H1 (cell line): Measurements from ENCODE around the gene ACCSL. TPM values are rescaled to one million over a fixed set of nuclear protein-coding genes. Genes with fewer than 3 reads are reported as not detected.

ENCODE experiments used
- CBX8 ChIP-seq: fragments of 300-800, 300-1000 bp; sonication (generic); IDR thresholded peaks from 2 replicates; pipeline ENCODE4 v1.7.1; 2016; ENCODE audit warnings: low read depth, low read length, borderline replicate concordance
- CREB1 ChIP-seq: IDR thresholded peaks from 2 replicates; pipeline ENCODE4 v1.6.1; 2012; ENCODE audit warnings: inconsistent platforms
- CTCF ChIP-seq, 3 experiments: IDR thresholded peaks; 1 replicate in 2 of 3; 2 replicates in 1 of 3; pipeline versions ENCODE4 v1.5.1 to v1.6.1; 2011; ENCODE audit warnings: low read length in 3 of 3, mild to moderate bottlenecking in 3 of 3, inconsistent platforms in 2 of 3, low read depth in 1 of 3, moderate library complexity in 1 of 3; ENCODE audit not compliant: insufficient read depth in 1 of 3; ENCODE audit errors: control extremely low read depth in 1 of 3
- HDAC2 ChIP-seq, 2 experiments: fragments of 300-600 bp in 1 of 2; sonication (generic) in 1 of 2; IDR thresholded peaks; 2 replicates each; pipeline ENCODE4 v1.6.1; 2011 to 2012; ENCODE audit warnings: low read depth in 2 of 2, low read length in 2 of 2, mild to moderate bottlenecking in 2 of 2, moderate library complexity in 2 of 2, borderline replicate concordance in 1 of 2, inconsistent platforms in 1 of 2
- HDAC6 ChIP-seq: IDR thresholded peaks from one replicate; pipeline ENCODE4 v1.7.1; 2012; ENCODE audit warnings: low read depth, mild to moderate bottlenecking, inconsistent platforms, low read length, moderate library complexity
- JUN ChIP-seq: IDR thresholded peaks from 2 replicates; pipeline ENCODE4 v1.6.1; 2011; ENCODE audit warnings: low read depth, mild to moderate bottlenecking, improper control_type of control experiment, low read length
- JUND ChIP-seq: IDR thresholded peaks from 2 replicates; pipeline ENCODE4 v1.6.1; 2011; ENCODE audit warnings: mild to moderate bottlenecking, improper control_type of control experiment, low read length
- KDM5A ChIP-seq: fragments of 200-600 bp; IDR thresholded peaks from 2 replicates; pipeline ENCODE4 v1.7.1; 2012; ENCODE audit warnings: mild to moderate bottlenecking, low read length, inconsistent platforms, mixed read lengths
- MAFK ChIP-seq: IDR thresholded peaks from 2 replicates; pipeline ENCODE4 v1.6.1; 2012; ENCODE audit warnings: low read depth, mild to moderate bottlenecking, improper control_type of control experiment, low read length
- PHF8 ChIP-seq: fragments of 200-600 bp; sonication (generic); conservative IDR thresholded peaks from 2 replicates; pipeline ENCODE4 v1.7.1; 2012; ENCODE audit warnings: low read depth, mild to moderate bottlenecking, inconsistent platforms, low read length, moderate library complexity
- RNF2 ChIP-seq: fragments of 200-900, 300-1000 bp; sonication (generic); IDR thresholded peaks from 2 replicates; pipeline ENCODE4 v1.7.1; 2016; ENCODE audit warnings: borderline replicate concordance, low read depth, mild to moderate bottlenecking, antibody characterized with exemption, low read length; ENCODE audit not compliant: poor library complexity, severe bottlenecking; ENCODE audit errors: missing control alignments
- SAP30 ChIP-seq: fragments of 300-600 bp; sonication (generic); IDR thresholded peaks from 2 replicates; pipeline ENCODE4 v1.7.1; 2012; ENCODE audit warnings: low read length, moderate library complexity, mild to moderate bottlenecking, inconsistent platforms; ENCODE audit not compliant: insufficient read depth, insufficient replicate concordance
- SIRT6 ChIP-seq: IDR thresholded peaks from one replicate; pipeline ENCODE4 v1.7.1; 2012; ENCODE audit warnings: low read length, inconsistent platforms
- SIX5 ChIP-seq: IDR thresholded peaks from 2 replicates; pipeline ENCODE4 v1.6.1; 2011; ENCODE audit warnings: mild to moderate bottlenecking, low read depth, low read length
- SRF ChIP-seq: IDR thresholded peaks from 2 replicates; pipeline ENCODE4 v1.6.1; 2011; ENCODE audit warnings: mild to moderate bottlenecking, low read depth, low read length, moderate library complexity
- TAF1 ChIP-seq: IDR thresholded peaks from 2 replicates; pipeline ENCODE4 v1.6.1; 2011; ENCODE audit warnings: mild to moderate bottlenecking, low read depth, low read length
- TAF7 ChIP-seq: optimal IDR thresholded peaks from 2 replicates; pipeline ENCODE3; 2011; ENCODE audit warnings: low read depth, mild to moderate bottlenecking, inconsistent platforms, low read length, moderate library complexity, borderline replicate concordance
- TCF12 ChIP-seq: IDR thresholded peaks from 2 replicates; pipeline ENCODE4 v1.6.1; 2011; ENCODE audit warnings: low read depth, mild to moderate bottlenecking, low read length
- TEAD4 ChIP-seq: IDR thresholded peaks from 2 replicates; pipeline ENCODE4 v1.6.1; 2012; ENCODE audit warnings: low read depth, low read length, inconsistent platforms, mixed read lengths
- polyA plus RNA-seq, 7 experiments: library from polyadenylated mRNA; depleted of rRNA in 3 of 7; stranded (reverse) in 5 of 7; unstranded in 2 of 7; fragments of >200 nt in 5 of 7; fragments of 200-250 nt in 2 of 7; gene quantifications; 1 replicate in 5 of 7; 2 replicates in 1 of 7; 4 replicates in 1 of 7; pipeline versions ENCODE4 v1.2.1 to v1.2.3, GENCODE V29; 2011 to 2013; ENCODE audit warnings: missing spikeins in 2 of 7, mixed read lengths in 2 of 7
- total RNA-seq: library from RNA; stranded (reverse); fragmentation: NEBNext Ultra II Directional; extraction: Animal tissue kit (Norgen Biotek cat#: 25700); gene quantifications from 2 replicates; pipeline ENCODE4 v1.2.1, GENCODE V29; 2021

Gene ACCSL
- total and polyA plus RNA-seq, 2 of the 8 experiments (the other 6 are each of a cell fraction or from before 2014, with no cell fraction given), result not detected

- TF ChIP-seq HDAC6 (no peak), TEAD4 (no peak), TAF1 (peak; percentile 64), RNF2 (no peak), MAFK (no peak), SIRT6 (no peak), CREB1 (no peak; the same call in 1 of the 2 replicates), JUND (no peak), KDM5A (no peak), TAF7 (no peak), CBX8 (no peak), CTCF (IDR thresholded peaks at IDR 0.05; ENCODE audit: control extremely low read depth in 1 of 3, insufficient read depth in 1 of 3, low read depth in 1 of 3, low read length in 3 of 3) (peak; percentile 83 to 90 (median 86)), SIX5 (no peak), SRF (no peak), PHF8 (peak; percentile 37; the same call in 1 of the 2 replicates), TCF12 (no peak), SAP30 (no peak), JUN (no peak), HDAC2 (IDR thresholded peaks at IDR 0.05; ENCODE audit: borderline replicate concordance in 1 of 2, low read depth in 2 of 2, low read length in 2 of 2) (no peak)
- TF ChIP-seq, all 59 proteins: peak for 11
These were observed 48.0 kb downstream of the ACCSL start, which contains the start of gene EXT2 (continued) for GRCh38 chr11:44095506-44096359.
